NK-92 (cell line): ENCODE results near the gene TMED6.
"Not testable (repeated sequence)": the region's sequence is repeated elsewhere in the genome, so short reads cannot be mapped to it uniquely, and the experiment has no call there.

Source experiments
- DNase-seq: peaks from one replicate; lab custom pipeline; 2025; ENCODE audit not compliant: unreplicated experiment; lab: John Stamatoyannopoulos, UW

TMED6 gene

DNA sequence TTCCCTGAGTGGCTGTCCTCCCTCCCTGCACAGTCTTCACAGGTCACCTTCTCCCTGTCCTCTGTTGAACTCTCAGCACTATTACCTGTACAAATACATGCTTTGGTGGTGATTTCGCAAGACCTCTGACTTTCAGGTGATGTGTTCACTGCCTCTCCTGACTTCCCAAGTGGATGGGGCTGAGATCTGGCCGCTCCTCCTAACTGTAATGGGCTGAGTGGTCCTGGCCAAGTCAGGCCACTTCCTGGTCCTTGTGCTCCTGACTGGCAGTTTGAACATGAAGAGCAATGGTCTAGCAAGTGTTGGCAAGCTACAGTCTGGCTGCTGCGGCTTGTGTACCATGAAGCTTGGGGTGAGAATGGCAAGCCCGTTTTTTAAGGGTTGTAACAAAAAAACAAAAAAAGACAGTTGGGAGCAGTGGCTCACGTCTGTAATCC, 11.7 kb upstream of the TMED6 start:
- no peak for DNase-seq

DNA sequence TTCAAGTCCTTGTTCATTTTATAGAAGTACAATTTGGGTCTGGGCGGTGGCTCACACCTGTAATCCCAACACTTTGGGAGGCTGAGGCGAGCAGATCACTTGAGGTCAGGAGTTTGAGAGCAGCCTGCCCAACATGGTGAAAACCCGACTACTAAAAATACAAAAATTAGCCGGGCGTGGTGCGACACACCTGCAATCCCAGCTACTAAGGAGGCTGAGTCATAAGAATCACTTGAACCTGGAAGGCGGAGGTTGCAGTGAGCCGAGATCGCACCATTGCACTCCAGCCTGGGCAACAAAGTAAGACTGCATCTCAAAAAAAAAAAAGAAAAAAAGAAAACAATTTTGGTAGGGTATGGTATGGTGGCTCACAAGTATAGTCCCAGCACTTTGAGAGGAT, 8.5 kb upstream of the TMED6 start:
- not testable (repeated sequence) for DNase-seq

DNA sequence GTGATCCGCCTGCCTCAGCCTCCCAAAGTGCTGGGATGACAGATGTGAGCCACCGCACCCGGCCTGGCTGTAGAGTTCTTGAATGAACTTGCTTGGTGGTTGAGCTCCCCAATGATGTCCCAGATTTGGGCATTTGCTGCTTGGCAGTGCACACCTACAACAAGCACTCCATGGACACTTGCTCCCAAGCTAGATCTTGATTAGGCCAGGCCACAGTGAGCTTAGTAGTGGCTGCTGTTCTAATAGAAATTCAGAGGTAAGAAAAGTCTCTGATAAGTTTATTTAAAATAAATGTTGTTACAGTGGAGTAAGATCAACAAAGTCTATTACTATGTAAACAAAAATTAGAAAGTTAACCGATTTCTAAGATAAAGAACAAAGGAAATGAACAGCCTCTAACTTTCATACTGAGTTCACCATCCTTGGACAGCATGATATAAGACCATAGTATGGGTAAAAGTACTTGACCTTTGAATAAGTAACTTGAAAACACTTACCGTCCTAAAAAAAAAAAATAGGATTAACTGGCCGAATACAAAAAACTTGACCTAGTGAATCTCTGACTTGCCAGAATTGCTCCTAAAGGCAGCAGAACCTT, 951 bp downstream of the TMED6 start:
- no peak for DNase-seq

GRCh38 chr16:69349536-69349935, 2.0 kb downstream of the TMED6 start:
- no peak for DNase-seq

- no peak for DNase-seq
Measured at GRCh38 chr16:69348222-69348621, 3.4 kb downstream of the TMED6 start.

DNA sequence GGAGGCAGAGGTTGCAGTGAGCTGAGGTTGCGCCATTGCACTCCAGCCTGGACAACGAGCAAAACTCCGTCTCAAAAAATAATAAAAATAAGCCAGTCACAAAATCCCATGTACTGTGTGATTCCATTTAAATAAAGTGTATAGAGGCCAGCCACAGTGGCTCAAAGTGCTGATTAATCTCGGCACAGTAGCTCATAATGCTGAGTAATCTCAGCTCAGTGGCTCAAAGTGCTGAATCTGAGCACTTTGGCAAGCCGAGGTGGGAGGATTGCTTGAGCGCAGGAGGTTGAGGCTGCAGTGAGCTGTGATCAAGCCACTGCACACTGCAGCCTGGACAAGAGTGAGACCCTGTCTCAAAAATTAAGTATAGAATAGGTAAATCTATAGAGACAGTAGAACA, 4.9 kb downstream of the TMED6 start:
- DNase-seq = no peak

- DNase-seq = no peak
Measured at GRCh38 chr16:69345923-69346322, 5.7 kb downstream of the TMED6 start.

DNA sequence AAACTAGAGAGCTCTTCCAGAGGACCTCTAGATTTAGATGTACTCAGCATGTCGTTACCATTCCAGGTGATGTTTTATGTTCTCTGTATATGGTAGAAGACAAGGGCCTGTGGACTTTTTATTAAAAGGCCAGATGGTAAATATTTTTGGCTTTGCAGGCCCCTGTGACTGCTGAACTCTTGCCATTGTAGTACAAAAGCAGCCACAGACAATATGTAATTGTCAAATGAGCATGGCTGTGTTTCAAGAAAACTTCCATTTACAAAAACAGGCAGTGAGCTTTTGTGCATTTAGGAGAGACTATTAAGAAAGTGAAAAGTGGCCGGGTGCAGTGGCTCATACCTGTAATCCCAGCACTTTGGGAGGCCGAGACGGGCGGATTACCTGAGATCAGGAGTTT, 7.4 kb downstream of the TMED6 start:
- DNase-seq = no peak

- DNase-seq = no peak
Measured at GRCh38 chr16:69340095-69340644, 11.4 kb downstream of the TMED6 start.

DNA sequence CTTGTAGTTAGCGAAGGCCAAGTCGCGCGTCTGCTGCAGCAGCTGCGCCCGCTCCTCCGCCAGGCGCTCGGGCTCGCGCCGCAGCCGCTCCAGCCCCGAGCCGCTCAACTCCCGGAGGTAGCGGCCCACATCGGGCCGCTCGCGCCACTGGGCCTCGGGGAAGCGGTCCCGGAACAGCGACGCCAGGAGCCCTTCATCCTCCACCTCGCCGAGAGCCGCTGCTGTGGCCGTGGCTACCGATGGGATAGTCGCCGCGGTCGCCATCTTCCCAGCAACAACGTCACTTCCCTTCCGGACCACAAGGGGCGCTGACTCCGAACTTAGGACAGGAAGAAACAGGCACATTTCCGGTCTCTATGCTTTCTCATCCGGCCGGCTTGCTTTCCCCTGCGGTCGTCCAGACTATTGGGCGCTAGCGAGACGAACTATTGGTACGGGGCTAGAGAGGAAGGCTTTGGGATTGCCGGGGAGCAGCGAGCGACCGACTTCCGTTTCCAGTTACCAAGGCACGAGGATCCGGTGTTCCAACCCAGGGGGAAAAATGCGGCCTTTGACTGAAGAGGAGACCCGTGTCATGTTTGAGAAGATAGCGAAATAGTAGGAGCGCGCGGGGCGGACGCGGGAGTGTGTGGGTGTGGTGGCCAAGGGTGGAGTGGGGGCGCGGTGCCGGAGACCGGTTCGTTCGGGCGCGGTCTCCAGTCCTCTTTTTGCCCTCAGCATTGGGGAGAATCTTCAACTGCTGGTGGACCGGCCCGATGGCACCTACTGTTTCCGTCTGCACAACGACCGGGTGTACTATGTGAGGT, 12.1 kb downstream of the TMED6 start, which contains the start of the genes COG8 and NIP7:
TSS of gene COG8 (minus strand) at position 276 of the 806 bp plus-strand sequence. CDS start at position 264, 12 bp downstream.
TSS of gene NIP7 (plus strand) at position 484 of the 806 bp plus-strand sequence. CDS start at position 542, 58 bp downstream.
- peak; percentile 34 for DNase-seq

DNA sequence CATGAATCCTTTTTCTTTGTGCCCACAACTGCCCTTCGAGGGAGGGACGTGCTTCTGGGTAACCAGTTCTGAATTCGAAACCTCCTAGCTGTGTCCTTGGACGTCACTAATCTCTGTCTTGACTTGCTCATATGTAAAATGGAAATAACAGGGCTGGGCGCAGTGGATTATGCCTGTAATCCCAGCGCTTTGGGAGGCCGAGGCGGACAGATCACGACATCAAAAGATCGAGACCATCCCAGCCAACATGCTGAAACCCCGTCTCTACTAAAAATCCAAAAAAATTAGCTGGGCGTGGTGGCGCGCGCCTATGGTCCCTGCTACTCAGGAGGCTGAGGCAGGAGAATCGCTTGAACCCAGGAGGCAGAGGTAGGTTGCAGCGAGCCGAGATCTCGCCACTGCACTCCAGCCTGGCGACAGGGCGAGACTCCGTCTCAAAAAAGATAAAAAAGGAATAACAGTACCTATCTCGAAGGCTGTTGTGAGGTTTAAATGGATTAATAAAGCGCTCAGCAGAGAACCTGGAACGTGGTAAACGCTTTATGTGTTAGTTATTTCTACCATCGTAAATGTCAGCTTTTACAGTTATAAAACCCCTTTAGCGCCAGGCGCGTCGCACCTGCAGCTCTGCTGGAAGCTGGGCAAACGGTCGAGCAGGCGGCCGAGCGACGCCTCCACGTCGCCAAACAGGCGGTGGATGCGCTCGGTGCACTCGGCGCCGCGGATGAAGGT, 12.9 kb downstream of the TMED6 start:
- no peak for DNase-seq

- DNase-seq = no peak
Measured at GRCh38 chr16:69334696-69335095, 16.9 kb downstream of the TMED6 start.

GRCh38 chr16:69330286-69331109, 21.1 kb downstream of the TMED6 start, which contains the start of gene PDF:
PDF (minus strand) TSS chr16:69330588; CDS start chr16:69330570, 18 bp downstream.
- peak; percentile 15 for DNase-seq

DNA sequence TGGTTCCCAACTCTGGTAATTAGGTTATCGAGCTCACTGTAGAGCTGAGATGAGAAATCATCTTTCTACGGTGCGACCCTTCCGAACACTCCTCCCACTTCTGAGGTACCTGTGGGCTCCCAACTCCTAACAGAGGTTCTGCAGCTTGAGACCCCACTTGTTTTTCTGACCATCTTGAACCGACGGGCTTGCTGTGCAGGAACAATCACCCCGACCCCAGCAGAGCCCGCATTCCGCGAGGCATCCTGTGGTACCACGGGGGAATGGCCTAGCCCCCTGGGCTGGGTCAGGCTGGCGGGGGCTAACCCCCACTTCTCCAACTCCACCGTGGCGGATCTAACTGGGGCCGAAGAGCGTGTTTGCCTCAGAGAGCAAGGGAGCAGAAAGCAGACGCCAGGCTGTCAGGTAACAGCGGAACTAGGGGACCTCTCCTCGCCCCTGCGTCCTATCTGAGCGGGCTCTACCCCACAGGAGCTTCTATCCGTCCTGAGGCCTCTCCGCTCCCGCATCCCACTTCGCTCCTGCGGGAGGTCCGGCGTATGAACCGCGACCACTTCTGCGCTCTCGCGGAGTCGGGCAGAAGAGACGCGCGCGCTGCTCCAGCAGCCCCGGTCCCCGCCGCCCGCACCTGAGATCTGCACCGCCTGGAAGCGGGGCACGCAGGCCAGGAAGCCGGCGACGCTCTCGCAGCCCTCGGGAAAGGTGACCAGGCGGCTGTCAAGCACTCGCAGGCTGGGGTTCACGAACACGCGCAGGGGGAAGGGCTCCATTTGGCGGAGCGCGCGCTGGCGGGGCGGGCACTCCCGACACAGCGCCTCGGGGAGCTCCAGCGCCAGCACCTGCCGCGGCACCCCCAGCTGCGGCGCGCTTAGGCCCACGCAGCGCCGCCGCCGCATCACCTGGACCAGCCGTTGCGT, 22.0 kb downstream of the TMED6 start:
- DNase-seq = no peak

DNA sequence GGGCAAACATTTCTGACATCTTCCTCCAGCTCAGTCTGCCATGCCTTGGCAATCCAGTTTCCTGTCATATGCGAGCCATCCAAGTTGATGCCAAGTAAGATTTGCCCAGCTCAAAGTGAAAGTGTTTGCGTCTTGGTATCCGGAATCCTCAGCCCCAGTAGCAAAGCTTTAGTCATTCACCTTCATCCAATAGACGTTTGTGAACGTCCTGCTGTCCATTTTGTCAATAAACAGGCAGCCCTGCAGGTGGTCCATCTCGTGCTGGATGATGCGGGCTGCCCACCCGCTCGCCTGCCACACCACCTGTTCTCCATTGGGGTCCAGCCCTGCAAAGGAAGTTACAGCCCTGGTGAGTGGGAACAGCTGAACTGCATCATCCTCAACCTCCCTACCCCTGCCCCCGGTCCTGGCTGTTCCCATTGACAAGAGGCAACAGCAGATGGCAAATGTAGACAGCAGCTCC, 22.7 kb downstream of the TMED6 start:
- no peak for DNase-seq

- DNase-seq = no peak
Measured at GRCh38 chr16:69327585-69328310, 23.8 kb downstream of the TMED6 start.

GRCh38 chr16:69326172-69326873, 25.3 kb downstream of the TMED6 start:
- DNase-seq = no peak

- no peak for DNase-seq
Measured at GRCh38 chr16:69325784-69326171, 25.8 kb downstream of the TMED6 start.
